Activated T-helper 9 cell treated with anti-CD3 and anti-CD28 coated beads, Interleukin-2, amount 50 U/mL, for 16 hours (primary cell): ENCODE measurements around the gene EGR2.

Experiments used
- DNase-seq: peaks from one replicate; pipeline ENCODE4 v3.0.0-alpha.2; 2020; ENCODE audit warnings: low read depth

The EGR2 gene

DNA sequence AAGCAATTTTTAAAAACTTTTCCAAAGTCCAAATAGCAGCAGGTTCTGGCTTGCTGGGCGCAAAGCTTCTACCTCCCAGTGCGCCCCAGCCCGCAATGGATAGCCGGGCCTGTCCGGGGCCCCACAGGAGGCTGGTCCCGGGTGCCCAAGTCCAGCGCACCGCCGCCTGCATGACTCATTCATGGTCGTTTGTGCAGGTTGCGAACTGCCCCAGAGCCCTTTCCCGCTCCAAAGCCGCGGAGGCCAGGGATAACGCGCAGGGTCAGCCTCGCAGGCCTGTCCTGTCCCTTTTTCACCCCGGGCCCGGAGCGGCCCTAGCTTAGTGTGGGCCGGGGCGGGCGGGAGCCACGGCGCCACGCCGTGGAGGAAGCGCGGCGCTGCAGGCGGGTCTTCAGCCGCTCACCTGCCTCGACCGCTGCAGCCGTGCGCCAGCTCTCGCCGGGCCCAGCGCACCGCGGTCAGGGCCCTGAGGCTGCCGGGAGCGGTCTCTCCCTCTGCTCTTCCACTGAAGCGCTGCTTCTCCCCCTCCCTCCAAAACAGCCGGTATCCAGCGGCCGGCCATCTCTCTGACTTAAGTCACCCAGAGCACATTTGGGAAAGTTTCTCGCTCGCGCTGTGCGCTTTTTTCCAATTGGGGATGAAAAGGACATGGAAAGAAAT is 1.7 kb upstream of the EGR2 start:
- peak; percentile 66 for DNase-seq

GRCh38 chr10:62817121-62817765 is 1.1 kb upstream of the EGR2 start:
- peak; percentile 49 for DNase-seq

GRCh38 chr10:62816076-62816330 is 163 bp downstream of the EGR2 start:
- DNase-seq = no peak

- DNase-seq = no peak
These were observed 638 bp downstream of the EGR2 start for GRCh38 chr10:62815381-62816075.

GRCh38 chr10:62814756-62815380 is 1.3 kb downstream of the EGR2 start:
- no peak for DNase-seq

- DNase-seq = no peak
These were observed 2.2 kb downstream of the EGR2 start for GRCh38 chr10:62813981-62814380.

DNA sequence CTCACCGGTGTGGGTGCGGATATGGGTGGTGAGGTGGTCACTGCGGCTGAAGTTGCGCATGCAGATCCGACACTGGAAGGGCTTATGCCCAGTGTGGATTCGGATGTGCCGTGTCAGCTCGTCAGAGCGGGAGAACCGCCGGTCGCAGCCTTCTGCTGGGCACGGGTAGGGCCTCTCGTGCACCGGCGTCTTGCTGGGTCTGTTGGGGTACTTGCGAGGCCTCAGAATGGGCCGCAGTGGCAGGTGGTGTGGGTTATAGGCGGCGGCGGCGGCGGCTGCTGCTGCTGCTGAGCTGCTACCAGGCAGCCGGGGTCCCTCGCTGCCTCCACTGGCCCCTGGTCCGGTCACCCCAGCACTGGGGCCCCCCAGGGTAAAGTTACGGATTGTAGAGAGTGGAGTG is 2.7 kb downstream of the EGR2 start:
- no peak for DNase-seq

GRCh38 chr10:62812672-62813439 is 3.3 kb downstream of the EGR2 start:
- DNase-seq = no peak

- DNase-seq = peak; percentile 67
These were observed 4.8 kb downstream of the EGR2 start for GRCh38 chr10:62811159-62811875.

- DNase-seq = no peak
These were observed 5.8 kb downstream of the EGR2 start for GRCh38 chr10:62810156-62810902.

GRCh38 chr10:62806251-62806650 is 9.9 kb downstream of the EGR2 start:
- DNase-seq = no peak

DNA sequence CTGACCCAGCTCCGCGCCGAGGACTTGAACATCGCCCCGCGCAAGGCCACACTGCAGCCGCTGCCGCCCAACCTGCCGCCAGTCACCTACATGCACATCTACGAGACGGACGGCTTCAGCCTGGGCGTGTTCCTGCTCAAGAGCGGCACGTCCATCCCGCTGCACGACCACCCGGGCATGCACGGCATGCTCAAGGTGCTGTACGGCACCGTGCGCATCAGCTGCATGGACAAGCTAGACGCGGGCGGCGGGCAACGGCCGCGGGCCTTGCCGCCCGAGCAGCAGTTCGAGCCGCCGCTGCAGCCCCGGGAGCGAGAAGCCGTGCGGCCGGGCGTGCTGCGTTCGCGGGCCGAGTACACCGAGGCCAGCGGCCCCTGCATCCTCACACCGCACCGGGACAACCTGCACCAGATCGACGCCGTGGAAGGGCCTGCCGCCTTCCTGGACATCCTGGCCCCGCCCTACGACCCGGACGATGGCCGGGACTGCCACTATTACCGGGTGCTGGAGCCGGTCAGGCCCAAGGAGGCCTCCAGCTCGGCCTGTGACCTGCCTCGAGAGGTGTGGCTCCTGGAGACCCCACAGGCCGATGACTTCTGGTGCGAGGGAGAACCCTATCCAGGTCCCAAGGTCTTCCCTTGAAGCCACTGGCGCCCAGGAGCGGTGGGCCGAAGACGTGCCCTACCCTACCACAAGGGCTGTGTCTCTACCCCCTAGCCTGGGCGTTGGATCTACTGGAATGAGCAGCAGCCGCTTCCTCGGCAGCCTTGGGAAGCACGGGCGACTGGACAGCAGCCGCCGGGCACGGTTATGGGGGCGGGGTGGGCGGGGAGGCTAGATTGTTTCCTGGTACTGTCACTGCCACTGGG is 10.7 kb downstream of the EGR2 start:
- DNase-seq = no peak

- DNase-seq = peak; percentile 67
These were observed 11.6 kb downstream of the EGR2 start, which contains the start of gene ADO for GRCh38 chr10:62804356-62805230. Gene ADO, plus strand, starts transcription at chr10:62804720. Its CDS starts 340 bp downstream, at chr10:62805060.

DNA sequence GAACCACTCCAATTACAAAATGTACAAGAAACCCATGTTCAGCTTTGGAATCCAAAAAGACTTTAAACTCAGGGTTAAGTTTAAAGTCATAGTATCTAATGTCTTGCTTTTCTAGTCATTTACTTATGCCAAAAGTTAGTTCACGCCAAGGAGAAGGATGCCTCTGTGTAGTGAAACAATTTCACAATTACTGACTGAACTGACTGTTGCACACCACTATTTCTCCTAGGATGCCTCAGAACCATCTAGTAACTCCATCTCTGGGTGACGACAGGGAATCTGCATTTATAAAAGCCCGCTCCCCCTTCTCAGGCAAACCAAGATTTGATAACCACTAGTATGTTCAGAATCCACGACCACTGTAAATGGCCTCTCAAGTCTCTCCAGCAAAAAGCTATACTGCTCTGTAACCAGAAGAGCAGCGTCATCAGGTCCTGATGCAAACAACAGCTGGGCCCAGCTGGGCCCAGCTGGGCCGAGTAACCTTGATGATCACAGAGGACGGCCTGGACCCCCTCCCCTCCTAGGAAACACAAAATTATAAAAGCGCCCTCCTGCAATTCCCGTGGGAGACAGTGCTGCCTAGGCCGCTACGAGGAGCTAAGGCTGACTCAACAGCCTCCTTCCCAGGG is 12.3 kb downstream of the EGR2 start:
- DNase-seq = no peak

- DNase-seq = no peak
These were observed 14.3 kb downstream of the EGR2 start for GRCh38 chr10:62801871-62802270.

DNA sequence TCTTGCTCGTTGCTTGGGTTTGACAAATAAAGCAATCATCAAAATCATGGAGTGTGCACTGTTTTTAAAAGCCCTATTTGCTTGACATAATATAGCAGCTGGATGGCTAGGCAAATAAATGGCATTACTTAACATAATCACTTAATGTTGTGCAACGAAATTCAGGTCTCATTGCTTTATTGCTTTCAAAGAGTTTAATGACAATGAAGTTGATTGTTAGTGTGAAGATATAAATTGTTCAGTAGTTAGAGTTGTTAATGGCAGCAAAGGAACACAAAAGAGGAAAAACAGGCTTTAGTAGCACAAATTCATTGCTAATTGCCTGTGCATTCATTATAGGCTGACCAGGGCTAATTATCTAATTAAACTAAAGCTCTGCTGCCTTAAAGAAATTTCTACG is 19.3 kb downstream of the EGR2 start:
- DNase-seq = no peak

- no peak for DNase-seq
These were observed 20.4 kb downstream of the EGR2 start for GRCh38 chr10:62795762-62796161.

- DNase-seq = no peak
These were observed 21.1 kb downstream of the EGR2 start for GRCh38 chr10:62795100-62795499.
